A549 (cell line): Measurements from ENCODE around the gene ATAD2B. TPM values are rescaled to one million over a fixed set of nuclear protein-coding genes. Genes with fewer than 3 reads are reported as not detected.

Experiments
- ATAC-seq, 2 experiments: fragments of 200-7000 bp in 1 of 2; fragments of >200 bp in 1 of 2; cut with Nextera tagmentation in 1 of 2; cut with Tn5 transposase in 1 of 2; 3 replicates each; pipeline versions ENCODE4 v1.8.0 to v1.9.1; 2018 to 2020; ENCODE audit warnings: mild to moderate bottlenecking in 1 of 2, moderate library complexity in 1 of 2
- CTCF ChIA-PET: fragments of 300-600 bp; sonication (Branson Sonifier 250); formaldehyde crosslinking; extraction: SDS; loops from one replicate; lab custom pipeline; 2021; ENCODE audit warnings: antibody characterized with exemption, inconsistent platforms; lab: Yijun Ruan, JAX
- POLR2A ChIA-PET: fragments of 350-600 bp; formaldehyde crosslinking; extraction: SDS; loops from one replicate; lab custom pipeline; 2021; ENCODE audit warnings: antibody characterized with exemption, inconsistent platforms; lab: Yijun Ruan, JAX
- DNase-seq, 2 experiments: peaks; one replicate each; pipeline versions ENCODE4 v3.0.0 to v3.0.0-alpha.2; 2011 to 2016; ENCODE audit warnings: low read depth in 1 of 2, low spot score in 1 of 2
- FAIRE-seq: peaks from 2 replicates; lab custom pipeline; 2011; peaks lifted over from hg19 to GRCh38; lab: Jason Lieb, UNC
- H3K27ac ChIP-seq, 2 experiments: fragments of >200 bp; sonication (Bioruptor Twin); formaldehyde crosslinking; 3 replicates each; pipeline ENCODE4 v1.5.1; 2016 to 2017
- H3K4me1 ChIP-seq: fragments of >200 bp; sonication (Bioruptor Twin); formaldehyde crosslinking; 3 replicates; pipeline ENCODE4 v1.6.1; 2016
- H3K4me2 ChIP-seq: fragments of >200 bp; sonication (Bioruptor Twin); formaldehyde crosslinking; 3 replicates; pipeline ENCODE4 v1.6.1; 2016
- H3K4me3 ChIP-seq: fragments of >200 bp; sonication (Bioruptor Twin); formaldehyde crosslinking; 3 replicates; pipeline ENCODE4 v1.5.1; 2016
- H3K9me3 ChIP-seq: fragments of >200 bp; sonication (Bioruptor Twin); formaldehyde crosslinking; 3 replicates; pipeline ENCODE4 v1.6.1; 2016
- BCL3 ChIP-seq: fragments of >200 bp; sonication (Bioruptor Twin); formaldehyde crosslinking; IDR thresholded peaks from 3 replicates; pipeline ENCODE4 v1.6.1; 2016
- BHLHE40 ChIP-seq: IDR thresholded peaks from 2 replicates; pipeline ENCODE4 v1.6.1; 2012; ENCODE audit warnings: low read depth, low read length, inconsistent platforms
- CBX2 ChIP-seq: fragments of 200-600 bp; sonication (generic); IDR thresholded peaks from 2 replicates; pipeline ENCODE4 v1.6.1; 2016; ENCODE audit warnings: low read depth, mild to moderate bottlenecking, borderline replicate concordance
- CHD2 ChIP-seq: fragments of 150-350 bp; IDR thresholded peaks from 2 replicates; pipeline ENCODE4 v1.6.1; 2014; ENCODE audit warnings: low read length; ENCODE audit not compliant: partially characterized antibody
- CHD4 ChIP-seq: fragments of 200-600 bp; sonication (generic); IDR thresholded peaks from 2 replicates; pipeline ENCODE4 v1.6.1; 2016; ENCODE audit warnings: antibody characterized with exemption, mild to moderate bottlenecking, borderline replicate concordance
- E2F6 ChIP-seq: IDR thresholded peaks from 2 replicates; pipeline ENCODE4 v1.6.1; 2012; ENCODE audit warnings: low read depth, borderline replicate concordance
- EHF ChIP-seq: fragments of 250-450 bp; sonication (Bioruptor Pico); IDR thresholded peaks from 2 replicates; pipeline ENCODE4 v1.5.0; 2020; ENCODE audit warnings: mild to moderate bottlenecking
- EP300 ChIP-seq, 2 experiments: fragments of >200 bp; sonication (Bioruptor Twin); formaldehyde crosslinking; IDR thresholded peaks; 2 replicates in 1 of 2; 3 replicates in 1 of 2; pipeline ENCODE4 v1.6.1; 2016 to 2017
- FOSL2 ChIP-seq, 2 experiments: fragments of 450-650 bp in 1 of 2; fragments of >200 bp in 1 of 2; sonication (Bioruptor Twin) in 1 of 2; formaldehyde crosslinking; IDR thresholded peaks; 2 replicates each; pipeline versions ENCODE4 v1.5.0 to v1.6.1; 2016 to 2020; ENCODE audit warnings: mild to moderate bottlenecking in 1 of 2, moderate library complexity in 1 of 2
- HOXA7 ChIP-seq: fragments of 250-450 bp; sonication (Bioruptor Pico); IDR thresholded peaks from 2 replicates; pipeline ENCODE4 v1.5.0; 2020; ENCODE audit warnings: mild to moderate bottlenecking, moderate library complexity
- HOXB5 ChIP-seq: fragments of 250-450 bp; sonication (Bioruptor Pico); IDR thresholded peaks from 2 replicates; pipeline ENCODE4 v1.5.0; 2020; ENCODE audit warnings: mild to moderate bottlenecking, moderate library complexity
- JUN ChIP-seq, 2 experiments: fragments of >200 bp; sonication (Bioruptor Twin); formaldehyde crosslinking; IDR thresholded peaks; 2 replicates in 1 of 2; 3 replicates in 1 of 2; pipeline ENCODE4 v1.6.1; 2016 to 2017
- MAFK ChIP-seq: fragments of 450-650 bp; IDR thresholded peaks from 2 replicates; pipeline ENCODE4 v1.6.1; 2014; ENCODE audit not compliant: partially characterized antibody
- MAX ChIP-seq: IDR thresholded peaks from 2 replicates; pipeline ENCODE4 v1.6.1; 2012
- NPAS2 ChIP-seq: fragments of 250-450 bp; sonication (Bioruptor Pico); IDR thresholded peaks from 2 replicates; pipeline ENCODE4 v1.8.0; 2022; ENCODE audit warnings: mild to moderate bottlenecking, moderate library complexity, borderline replicate concordance
- PHF8 ChIP-seq: fragments of 200-600 bp; sonication (generic); IDR thresholded peaks from 2 replicates; pipeline ENCODE4 v1.6.1; 2016; ENCODE audit warnings: low read depth, mild to moderate bottlenecking, antibody characterized with exemption, moderate library complexity, borderline replicate concordance
- POLR2AphosphoS2 ChIP-seq: conservative IDR thresholded peaks from 2 replicates; pipeline ENCODE4 v1.6.1; 2012; ENCODE audit warnings: low read length, improper control_type of control experiment, inconsistent platforms
- SMC3 ChIP-seq: fragments of >200 bp; sonication (Bioruptor Twin); formaldehyde crosslinking; IDR thresholded peaks from 3 replicates; pipeline ENCODE4 v1.6.1; 2018; ENCODE audit warnings: inconsistent platforms
- SREBF2 ChIP-seq: fragments of 450-650 bp; IDR thresholded peaks from 2 replicates; pipeline ENCODE4 v1.6.1; 2014; ENCODE audit warnings: mild to moderate bottlenecking, moderate library complexity
- TFCP2L1 ChIP-seq: fragments of 250-450 bp; sonication (Bioruptor Pico); IDR thresholded peaks from 2 replicates; pipeline ENCODE4 v1.5.0; 2021; ENCODE audit warnings: mild to moderate bottlenecking
- USF2 ChIP-seq: fragments of 450-650 bp; IDR thresholded peaks from 2 replicates; pipeline ENCODE4 v1.6.1; 2014; ENCODE audit warnings: antibody characterized with exemption
- ZC3H11A ChIP-seq: fragments of 450-650 bp; IDR thresholded peaks from 2 replicates; pipeline ENCODE4 v1.6.1; 2014; ENCODE audit warnings: antibody characterized with exemption, mild to moderate bottlenecking
- ZNF302 ChIP-seq: fragments of 250-450 bp; sonication (Bioruptor Pico); IDR thresholded peaks from 2 replicates; pipeline ENCODE4 v1.9.0; 2021; ENCODE audit warnings: inconsistent platforms, mild to moderate bottlenecking, moderate library complexity
- WGBS: methylation state at CpG from one replicate; pipeline ENCODE4 v1.1.6; 2017; ENCODE audit errors: missing lambda C conversion rate; 5-methylcytosine and 5-hydroxymethylcytosine counted together
- polyA plus RNA-seq, 4 experiments: library from polyadenylated mRNA; depleted of rRNA in 3 of 4; stranded (reverse); fragments of >200 nt; fragmentation: RNase III in 1 of 4; extraction: RNeasy Plus Mini Kit Qiagen cat#74134 plus additional on column Dnase treatment in 1 of 4; gene quantifications; 2 replicates in 3 of 4; 3 replicates in 1 of 4; pipeline ENCODE4 v1.2.3, GENCODE V29; 2011 to 2017

The ATAD2B gene
- polyA plus RNA-seq, 2 of the 4 experiments (the other 2 are of a cell fraction): 5.4 to 13.1 TPM

GRCh38 chr2:23814963-23815362 lies 112.0 kb downstream of the ATAD2B start:
- no peak for ATAC-seq
- ChIA-PET POLR2A (no interaction called here), CTCF (interaction anchor here (1.1 to 2.6 kb wide), 3 partner anchors 10 to 112 kb away, joined by 3 to 8 read pairs (median 5); partner anchors contain the start of gene ATAD2B)

GRCh38 chr2:23813438-23813837 lies 113.5 kb downstream of the ATAD2B start:
- 84% methylated on average over 2 of the region's 2 CpGs for WGBS
- ATAC-seq (no peak), FAIRE-seq (no peak), DNase-seq (no peak)
- Histone ChIP-seq H3K4me1 (no peaks in the 10 kb centered on the region), H3K27ac (no peak overlapping the region), H3K4me3 (no peak overlapping the region), H3K4me2 (no peak overlapping the region), H3K9me3 (no peaks in the 10 kb centered on the region)
- TF ChIP-seq EP300 (IDR thresholded peaks at IDR 0.05): no peak
- no peak for TF ChIP-seq SREBF2
- no peak for TF ChIP-seq MAFK
- no peak for TF ChIP-seq EHF (CRISPR knock-in tag)
- TF ChIP-seq NPAS2 (CRISPR knock-in tag): no peak
- TF ChIP-seq POLR2AphosphoS2: no peak
- TF ChIP-seq HOXA7 (CRISPR knock-in tag): no peak
- no peak for TF ChIP-seq JUN (IDR thresholded peaks at IDR 0.05)
- no peak for TF ChIP-seq CBX2
- no peak for TF ChIP-seq TFCP2L1 (CRISPR knock-in tag)
- TF ChIP-seq CHD2: no peak
- no peak for TF ChIP-seq PHF8
- TF ChIP-seq SMC3: no peak
- TF ChIP-seq CHD4: no peak
- TF ChIP-seq FOSL2 (IDR thresholded peaks at IDR 0.05): no peak
- no peak for TF ChIP-seq FOSL2 (CRISPR knock-in tag; IDR thresholded peaks at IDR 0.05)
- TF ChIP-seq BCL3: no peak
- no peak for TF ChIP-seq E2F6
- ChIA-PET CTCF (interaction anchor here (0.6 to 1.2 kb wide), 3 partner anchors 9 to 351 kb away, joined by 3 to 5 read pairs (median 4); no protein-coding TSS in a partner anchor), POLR2A (no interaction called here)

More at GRCh38 chr2:23814963-23815362, 112.0 kb downstream of the ATAD2B start:
- H3K9me3 ChIP-seq: no peaks in the 10 kb centered on the region
- no peak overlapping the region for H3K27ac ChIP-seq
- TF ChIP-seq ZNF302 (CRISPR knock-in tag): no peak
- TF ChIP-seq MAX: no peak
- no peak for TF ChIP-seq USF2
- TF ChIP-seq, all 56 proteins: peak for 0
- Histone ChIP-seq H3K4me2 (no peak overlapping the region), H3K4me1 (no peaks in the 10 kb centered on the region), H3K4me3 (no peak overlapping the region)
- FAIRE-seq (no peak), DNase-seq (no peak)
- WGBS: 89% methylated on average over 2 of the region's 2 CpGs

- TF ChIP-seq E2F6 (no peak), HOXB5 (CRISPR knock-in tag) (no peak), EP300 (IDR thresholded peaks at IDR 0.05) (no peak), ZC3H11A (no peak), BHLHE40 (no peak)
These were observed 117.8 kb downstream of the ATAD2B start for GRCh38 chr2:23809150-23809549.

More at GRCh38 chr2:23809150-23809549, 117.8 kb downstream of the ATAD2B start:
- Histone ChIP-seq H3K9me3 (no peaks in the 10 kb centered on the region), H3K4me1 (peaks cover 6% of the 10 kb centered on the region), H3K27ac (no peak overlapping the region), H3K4me2 (no peak overlapping the region), H3K4me3 (no peak overlapping the region)
- WGBS: 91% methylated on average over 1 of the region's 1 CpG
- ChIA-PET POLR2A (no interaction called here), CTCF (interaction anchor here (1.5 kb wide), 1 partner anchor 15 kb away, joined by 3 read pairs; no protein-coding TSS in a partner anchor)
- no peak for ATAC-seq
- peak; percentile 18 for FAIRE-seq
- DNase-seq: no peak
